NCI-H2081 (cell line): ENCODE results near the gene ATE1.
"Not testable (repeated sequence)": the region's sequence is repeated elsewhere in the genome, so short reads cannot be mapped to it uniquely, and the experiment has no call there.

ENCODE experiments used
- DNase-seq, 2 experiments: peaks; one replicate each; lab custom pipeline; 2025; lab: John Stamatoyannopoulos, UW

The ATE1 gene

GRCh38 chr10:121736315-121737130 lies 191.3 kb downstream of the ATE1 start:
- no peak for DNase-seq

GRCh38 chr10:121735263-121735662 lies 192.6 kb downstream of the ATE1 start:
- DNase-seq = no peak

GRCh38 chr10:121734589-121735045 lies 193.2 kb downstream of the ATE1 start:
- DNase-seq = peak in 1 of 2 experiments; percentile 2

GRCh38 chr10:121732656-121733445 lies 195.0 kb downstream of the ATE1 start:
- DNase-seq = peak in 1 of 2 experiments; percentile 1

- no peak for DNase-seq
Measured at GRCh38 chr10:121732172-121732571, 195.7 kb downstream of the ATE1 start.

GRCh38 chr10:121724282-121724681 lies 203.5 kb downstream of the ATE1 start:
- no peak for DNase-seq

- no peak for DNase-seq
Measured at GRCh38 chr10:121722665-121723064, 205.2 kb downstream of the ATE1 start.

- no peak for DNase-seq
Measured at GRCh38 chr10:121721257-121721656, 206.6 kb downstream of the ATE1 start.

GRCh38 chr10:121715969-121716368 lies 211.9 kb downstream of the ATE1 start:
- no peak for DNase-seq

GRCh38 chr10:121715076-121715475 lies 212.8 kb downstream of the ATE1 start:
- DNase-seq = no peak

- no peak for DNase-seq
Measured at GRCh38 chr10:121713486-121713885, 214.3 kb downstream of the ATE1 start.

GRCh38 chr10:121710971-121711370 lies 216.9 kb downstream of the ATE1 start:
- no peak for DNase-seq

GRCh38 chr10:121710207-121710606 lies 217.6 kb downstream of the ATE1 start:
- no peak for DNase-seq

- DNase-seq = no peak
Measured at GRCh38 chr10:121709675-121710073, 218.2 kb downstream of the ATE1 start.

GRCh38 chr10:121708728-121709674 lies 218.8 kb downstream of the ATE1 start:
- DNase-seq = no peak

- DNase-seq = no peak
Measured at GRCh38 chr10:121702351-121703320, 225.2 kb downstream of the ATE1 start.

GRCh38 chr10:121700416-121700815 lies 227.4 kb downstream of the ATE1 start:
- no peak for DNase-seq

- DNase-seq = not testable (repeated sequence)
Measured at GRCh38 chr10:121699703-121700102, 228.1 kb downstream of the ATE1 start.

GRCh38 chr10:121698902-121699301 lies 228.9 kb downstream of the ATE1 start:
- DNase-seq = no peak

GRCh38 chr10:121698336-121698735 lies 229.5 kb downstream of the ATE1 start:
- no peak for DNase-seq

GRCh38 chr10:121696854-121697253 lies 231.0 kb downstream of the ATE1 start:
- DNase-seq = peak in 1 of 2 experiments; percentile 0
